Colonic mucosa (tissue), 4 donors: ENCODE results near the gene GNB1L. TPM values are rescaled to one million over a fixed set of nuclear protein-coding genes. Genes with fewer than 3 reads are reported as not detected.

Experiments used
- DNase-seq: peaks from one replicate; pipeline ENCODE4 v3.0.0-alpha.2; 2020
- H3K27ac ChIP-seq: fragments of 200-600 bp; one replicate; pipeline ENCODE4 v1.8.0; 2021
- H3K27me3 ChIP-seq: fragments of 200-600 bp; one replicate; pipeline ENCODE4 v1.8.0; 2021
- H3K36me3 ChIP-seq: fragments of 200-600 bp; one replicate; pipeline ENCODE4 v1.8.0; 2021
- H3K4me1 ChIP-seq: fragments of 200-600 bp; one replicate; pipeline ENCODE4 v1.8.0; 2021; ENCODE audit warnings: mild to moderate bottlenecking
- H3K4me3 ChIP-seq: fragments of 200-600 bp; one replicate; pipeline ENCODE4 v1.8.0; 2021
- H3K9ac ChIP-seq, 2 donors: one replicate each; pipeline ENCODE4 v1.7.0; 2013; ENCODE audit warnings: control low read depth in 2 of 2, low read depth in 2 of 2, low read length in 2 of 2
- H3K9me3 ChIP-seq: fragments of 200-600 bp; one replicate; pipeline ENCODE4 v1.8.0; 2021
- CTCF ChIP-seq: fragments of 200-600 bp; IDR thresholded peaks from one replicate; pipeline ENCODE4 v1.8.0; 2022; ENCODE audit warnings: antibody characterized with exemption, mild to moderate bottlenecking
- intact Hi-C: fragments of 100-400 bp; cut with DNase I; formaldehyde crosslinking; loops from one replicate; pipeline ENCODE4 v1.14.1; 2022
- total RNA-seq, 2 donors: library from RNA; stranded (reverse); fragmentation: NEBNext Ultra II Directional in 1 of 2; extraction: Animal tissue kit (Norgen Biotek cat#: 25700) in 1 of 2; gene quantifications; one replicate each; pipeline ENCODE4 v1.2.1, GENCODE V29; 2021
- donor health status: healthy.
- donor health status: DM: no; HTN: no; CAD: no.
- donor health status: DM: no; HTN: no; CAD: no.

GNB1L gene
- total RNA-seq, 2 donors from 2014 or later, result 4.4 to 10.2 TPM

- no peaks in the 10 kb centered on the region for H3K27me3 ChIP-seq
- no peak for TF ChIP-seq CTCF
- peak; percentile 8 for DNase-seq
- intact Hi-C loops, result no loop called here
- H3K4me1 ChIP-seq, result no peaks in the 10 kb centered on the region
- no peak overlapping the region for H3K9ac ChIP-seq
- no peak overlapping the region for H3K4me3 ChIP-seq
- no peaks in the 10 kb centered on the region for H3K9me3 ChIP-seq
- no peak overlapping the region for H3K27ac ChIP-seq
- H3K36me3 ChIP-seq, result no peaks in the 10 kb centered on the region
Measured at GRCh38 chr22:19823191-19823901, 31.3 kb downstream of the GNB1L start.

- Histone ChIP-seq H3K4me3 (no peak overlapping the region), H3K27me3 (no peaks in the 10 kb centered on the region), H3K27ac (no peak overlapping the region), H3K4me1 (no peaks in the 10 kb centered on the region), H3K9ac (no peak overlapping the region), H3K9me3 (no peaks in the 10 kb centered on the region), H3K36me3 (no peaks in the 10 kb centered on the region)
- no peak for DNase-seq
- intact Hi-C loops, result no loop called here
- TF ChIP-seq CTCF, result no peak
Measured at GRCh38 chr22:19822301-19823117, 32.2 kb downstream of the GNB1L start.

- Histone ChIP-seq H3K36me3 (no peaks in the 10 kb centered on the region), H3K27me3 (no peaks in the 10 kb centered on the region), H3K27ac (no peak overlapping the region), H3K4me3 (no peak overlapping the region), H3K9me3 (no peaks in the 10 kb centered on the region), H3K4me1 (no peaks in the 10 kb centered on the region), H3K9ac (no peak overlapping the region)
- no peak for TF ChIP-seq CTCF
- intact Hi-C loops, result no loop called here
- no peak for DNase-seq
Measured at GRCh38 chr22:19821523-19822300, 33.0 kb downstream of the GNB1L start.

GRCh38 chr22:19820880-19821522, 33.7 kb downstream of the GNB1L start:
- Histone ChIP-seq H3K27ac (no peak overlapping the region), H3K36me3 (no peaks in the 10 kb centered on the region), H3K4me1 (no peaks in the 10 kb centered on the region), H3K27me3 (no peaks in the 10 kb centered on the region), H3K9me3 (no peaks in the 10 kb centered on the region), H3K9ac (no peak overlapping the region), H3K4me3 (no peak overlapping the region)
- TF ChIP-seq CTCF, result no peak
- DNase-seq, result peak; percentile 10
- intact Hi-C loops, result no loop called here
